Hepatocyte (in vitro differentiated cells): ENCODE data around the gene DIMT1. TPM values are rescaled to one million over a fixed set of nuclear protein-coding genes. Genes with fewer than 3 reads are reported as not detected.

ENCODE experiments used
- DNase-seq: peaks from one replicate; pipeline ENCODE4 v3.0.0-alpha.2; 2016; ENCODE audit warnings: low spot score
- H2AFZ ChIP-seq: fragments of 200-600 bp; sonication (generic); 2 replicates; pipeline ENCODE4 v1.6.0; 2016; ENCODE audit warnings: antibody characterized with exemption, mild to moderate bottlenecking
- H3K27ac ChIP-seq: fragments of 200-600 bp; sonication (generic); 2 replicates; pipeline ENCODE4 v1.5.1; 2016; ENCODE audit warnings: mild to moderate bottlenecking
- H3K27me3 ChIP-seq: fragments of 200-600 bp; sonication (generic); 2 replicates; pipeline ENCODE4 v1.6.1; 2016
- H3K36me3 ChIP-seq: fragments of 200-600 bp; sonication (generic); replicated peaks from 2 replicates; pipeline ENCODE4 v1.5.1; 2016; ENCODE audit warnings: low read depth; ENCODE audit not compliant: insufficient read depth
- H3K4me1 ChIP-seq: fragments of 200-600 bp; sonication (generic); 2 replicates; pipeline ENCODE4 v1.5.1; 2016; ENCODE audit warnings: mild to moderate bottlenecking, moderate library complexity; ENCODE audit not compliant: insufficient read depth
- H3K4me2 ChIP-seq: fragments of 200-600 bp; sonication (generic); 2 replicates; pipeline ENCODE4 v1.6.0; 2016
- H3K4me3 ChIP-seq: fragments of 200-600 bp; sonication (generic); 2 replicates; pipeline ENCODE4 v1.5.1; 2016; ENCODE audit warnings: mild to moderate bottlenecking
- H3K79me2 ChIP-seq: fragments of 200-600 bp; sonication (generic); 2 replicates; pipeline ENCODE4 v1.6.0; 2017; ENCODE audit warnings: mild to moderate bottlenecking
- H3K9me2 ChIP-seq: fragments of 200-600 bp; sonication (generic); replicated peaks from 2 replicates; pipeline ENCODE4 v1.6.0; 2017; ENCODE audit warnings: mild to moderate bottlenecking; ENCODE audit not compliant: insufficient read depth
- H3K9me3 ChIP-seq: fragments of 200-600 bp; sonication (generic); 2 replicates; pipeline ENCODE4 v1.5.1; 2016; ENCODE audit warnings: low read depth, mild to moderate bottlenecking
- H4K20me1 ChIP-seq: fragments of 200-600 bp; sonication (generic); 2 replicates; pipeline ENCODE4 v1.6.0; 2016; ENCODE audit warnings: mild to moderate bottlenecking; ENCODE audit not compliant: insufficient read depth, poor library complexity, severe bottlenecking
- CTCF ChIP-seq: fragments of 200-600 bp; sonication (generic); IDR thresholded peaks from 2 replicates; pipeline ENCODE4 v1.5.1; 2016; ENCODE audit warnings: antibody characterized with exemption, mild to moderate bottlenecking; ENCODE audit not compliant: poor library complexity
- EZH2 ChIP-seq: fragments of 200-600 bp; sonication (generic); IDR thresholded peaks from 2 replicates; pipeline ENCODE4 v1.6.1; 2016; ENCODE audit warnings: antibody characterized with exemption, mild to moderate bottlenecking, borderline replicate concordance
- EZH2phosphoT487 ChIP-seq: fragments of 200-600 bp; sonication (generic); IDR thresholded peaks from one replicate; pipeline ENCODE4 v1.6.1; 2018; ENCODE audit warnings: antibody characterized with exemption, mild to moderate bottlenecking, low read depth, moderate library complexity; ENCODE audit not compliant: unreplicated experiment, severe bottlenecking
- WGBS: methylation state at CpG from one replicate; pipeline ENCODE4 v1.1.6; 2016; ENCODE audit warnings: low lambda C conversion rate; ENCODE audit errors: missing lambda C conversion rate; 5-methylcytosine and 5-hydroxymethylcytosine counted together
- polyA plus RNA-seq: library from polyadenylated mRNA; unstranded; fragments of >200 nt; fragmentation: Nextera tagmentation; extraction: Ambion mirVana; gene quantifications from 2 replicates; pipeline ENCODE4 v1.2.1, GENCODE V29; 2016
- total RNA-seq: library from RNA; depleted of rRNA; stranded (reverse); fragments of >200 nt; gene quantifications from 2 replicates; pipeline ENCODE4 v1.2.3, GENCODE V29; 2014

DIMT1 gene
- total and polyA plus RNA-seq, 2 experiments from 2014 or later: 23.5 to 25.7 TPM

- DNase-seq: no peak
- no peaks in the 10 kb centered on the region for H3K9me3 ChIP-seq
- H4K20me1 ChIP-seq: no peaks in the 10 kb centered on the region
- H3K4me1 ChIP-seq: no peaks in the 10 kb centered on the region
- H3K79me2 ChIP-seq: no peaks in the 10 kb centered on the region
- 98% methylated on average over 3 of the region's 3 CpGs for WGBS
- H3K9me2 ChIP-seq: no peaks in the 10 kb centered on the region
- H3K27ac ChIP-seq: no peak overlapping the region
- no peaks in the 10 kb centered on the region for H3K36me3 ChIP-seq
- no peak overlapping the region for H3K4me2 ChIP-seq
- TF ChIP-seq EZH2: no peak
- no peak for TF ChIP-seq EZH2phosphoT487
- no peak for TF ChIP-seq CTCF
- no peak overlapping the region for H2AFZ ChIP-seq
- H3K4me3 ChIP-seq: no peak overlapping the region
- H3K27me3 ChIP-seq: no peaks in the 10 kb centered on the region
Measured at GRCh38 chr5:62372600-62372999, 31.1 kb downstream of the DIMT1 start.

- Histone ChIP-seq H3K36me3 (no peaks in the 10 kb centered on the region), H3K4me1 (no peaks in the 10 kb centered on the region), H3K27me3 (no peaks in the 10 kb centered on the region), H4K20me1 (no peaks in the 10 kb centered on the region), H3K4me2 (no peak overlapping the region), H3K79me2 (no peaks in the 10 kb centered on the region), H3K27ac (no peak overlapping the region), H3K9me3 (no peaks in the 10 kb centered on the region), H3K9me2 (no peaks in the 10 kb centered on the region), H3K4me3 (no peak overlapping the region), H2AFZ (no peak overlapping the region)
- TF ChIP-seq EZH2phosphoT487 (no peak), EZH2 (no peak), CTCF (no peak)
- DNase-seq: no peak
Measured at GRCh38 chr5:62371409-62371808, 32.3 kb downstream of the DIMT1 start.

GRCh38 chr5:62369039-62369438 is 34.7 kb downstream of the DIMT1 start:
- no peaks in the 10 kb centered on the region for H3K79me2 ChIP-seq
- H2AFZ ChIP-seq: no peak overlapping the region
- no peak for TF ChIP-seq CTCF
- TF ChIP-seq EZH2: no peak
- no peak for TF ChIP-seq EZH2phosphoT487
- 96% methylated on average over 2 of the region's 2 CpGs for WGBS
- no peak overlapping the region for H3K4me3 ChIP-seq
- H3K9me3 ChIP-seq: peaks cover 3% of the 10 kb centered on the region
- no peaks in the 10 kb centered on the region for H3K4me1 ChIP-seq
- no peaks in the 10 kb centered on the region for H3K36me3 ChIP-seq
- H3K9me2 ChIP-seq: no peaks in the 10 kb centered on the region
- no peak overlapping the region for H3K4me2 ChIP-seq
- H3K27me3 ChIP-seq: no peaks in the 10 kb centered on the region
- no peak for DNase-seq
- H4K20me1 ChIP-seq: no peaks in the 10 kb centered on the region
- H3K27ac ChIP-seq: no peak overlapping the region

GRCh38 chr5:62362701-62363100 is 41.0 kb downstream of the DIMT1 start:
- Histone ChIP-seq H3K4me1 (no peaks in the 10 kb centered on the region), H3K79me2 (no peaks in the 10 kb centered on the region), H3K27me3 (no peaks in the 10 kb centered on the region), H4K20me1 (no peaks in the 10 kb centered on the region), H3K4me2 (no peak overlapping the region), H2AFZ (no peak overlapping the region), H3K4me3 (no peak overlapping the region), H3K27ac (no peak overlapping the region), H3K9me3 (peaks cover 3% of the 10 kb centered on the region), H3K9me2 (no peaks in the 10 kb centered on the region), H3K36me3 (no peaks in the 10 kb centered on the region)
- no peak for DNase-seq
- 97% methylated on average over 3 of the region's 3 CpGs for WGBS
- TF ChIP-seq EZH2phosphoT487 (no peak), EZH2 (no peak), CTCF (no peak)
